Stomach smooth muscle (tissue), 2 donors: ENCODE results near the gene CT47C1.

ENCODE experiments used
- H3K27ac ChIP-seq: one replicate; pipeline ENCODE4 v1.7.0; 2013; ENCODE audit warnings: mild to moderate bottlenecking, low read length, inconsistent platforms
- H3K27me3 ChIP-seq, 2 donors: one replicate each; pipeline ENCODE4 v1.7.0; 2013; ENCODE audit warnings: low read length in 2 of 2; ENCODE audit not compliant: insufficient read depth in 2 of 2, control insufficient read depth in 1 of 2
- H3K36me3 ChIP-seq, 2 donors: one replicate each; pipeline ENCODE4 v1.7.0; 2013; ENCODE audit warnings: low read length in 2 of 2; ENCODE audit not compliant: control insufficient read depth in 2 of 2, insufficient read depth in 2 of 2
- H3K4me1 ChIP-seq: one replicate; pipeline ENCODE4 v1.7.0; 2013; ENCODE audit warnings: low read length; ENCODE audit not compliant: control insufficient read depth, insufficient read depth
- H3K4me3 ChIP-seq, 2 donors: one replicate each; pipeline ENCODE4 v1.7.0; 2013; ENCODE audit warnings: low read length in 2 of 2
- H3K9ac ChIP-seq, 2 donors: one replicate each; pipeline ENCODE4 v1.7.0; 2013; ENCODE audit warnings: low read length in 2 of 2, mild to moderate bottlenecking in 1 of 2
- H3K9me3 ChIP-seq, 2 donors: one replicate each; pipeline ENCODE4 v1.7.0; 2013; ENCODE audit warnings: low read length in 2 of 2; ENCODE audit not compliant: control insufficient read depth in 2 of 2
- donor health status: healthy.
- donor health status: Pancreatic carcinoma.

CT47C1 gene

DNA sequence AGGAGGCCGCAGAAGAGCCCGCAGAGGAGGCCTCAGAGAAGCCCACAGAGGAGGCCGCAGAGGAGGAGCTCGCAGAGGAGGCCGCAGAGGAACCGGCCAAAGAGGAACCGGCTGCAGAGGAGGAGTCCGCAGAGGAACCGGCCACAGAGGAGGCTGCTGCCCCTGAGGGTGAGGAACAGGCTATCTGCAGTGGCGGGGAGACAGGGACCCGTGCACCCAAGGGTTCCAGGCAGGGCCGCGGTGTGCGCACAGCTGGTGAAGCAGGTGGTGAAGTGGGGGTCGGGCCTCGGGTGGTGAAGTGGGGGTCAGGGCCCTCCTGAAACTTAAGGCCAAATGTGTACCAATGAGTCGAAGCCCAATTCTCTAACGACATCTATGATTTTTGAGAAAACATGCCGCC, 1.1 kb downstream of the CT47C1 start:
- no peak overlapping the region for H3K27ac ChIP-seq
- no peaks in the 10 kb centered on the region for H3K4me1 ChIP-seq
- no peak overlapping the region for H3K9ac ChIP-seq
- no peaks in the 10 kb centered on the region for H3K36me3 ChIP-seq
- no peaks in the 10 kb centered on the region for H3K9me3 ChIP-seq
- H3K27me3 ChIP-seq = peaks cover 0 to 9% of the 10 kb centered on the region in 2 donors
- H3K4me3 ChIP-seq = no peak overlapping the region

DNA sequence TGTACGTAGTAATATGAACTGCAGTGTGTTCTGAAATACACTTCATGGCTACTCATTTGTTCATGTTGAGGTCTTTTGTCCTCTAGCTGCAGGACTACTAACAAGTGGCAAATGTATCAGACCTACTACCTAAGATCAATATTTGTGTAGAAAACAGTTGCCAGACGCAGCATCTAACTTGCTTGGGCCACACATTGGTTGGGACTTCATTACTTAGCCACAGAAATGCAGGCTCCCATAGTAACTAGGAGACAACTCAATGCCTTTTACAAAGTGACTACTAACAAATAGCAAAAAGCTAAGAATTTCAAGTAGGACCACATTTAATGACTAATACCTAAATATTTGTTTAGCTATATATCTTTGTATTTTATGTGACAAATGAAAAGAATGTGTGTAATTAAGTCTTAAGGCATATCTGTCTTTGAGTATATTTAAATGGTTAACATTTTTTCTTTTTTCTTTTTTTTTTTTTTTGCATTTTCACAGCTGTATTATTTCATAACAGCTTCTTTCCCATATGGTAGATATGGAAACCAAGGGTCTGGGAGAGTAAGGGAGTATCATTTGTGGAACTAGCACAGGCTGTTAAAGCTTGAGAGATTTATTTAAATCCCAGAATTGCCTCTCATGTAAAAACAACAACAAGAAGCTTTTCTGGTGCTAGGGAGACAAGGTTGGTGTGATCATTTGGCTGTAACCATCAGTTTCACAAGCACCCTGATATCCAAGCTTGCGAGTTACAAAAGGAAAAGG, 2.7 kb downstream of the CT47C1 start:
- H3K36me3 ChIP-seq = no peaks in the 10 kb centered on the region
- no peak overlapping the region for H3K9ac ChIP-seq
- H3K4me3 ChIP-seq = no peak overlapping the region
- H3K27ac ChIP-seq = no peak overlapping the region
- H3K27me3 ChIP-seq = peaks cover 0 to 12% of the 10 kb centered on the region in 2 donors
- H3K9me3 ChIP-seq = no peaks in the 10 kb centered on the region
- H3K4me1 ChIP-seq = no peaks in the 10 kb centered on the region

DNA sequence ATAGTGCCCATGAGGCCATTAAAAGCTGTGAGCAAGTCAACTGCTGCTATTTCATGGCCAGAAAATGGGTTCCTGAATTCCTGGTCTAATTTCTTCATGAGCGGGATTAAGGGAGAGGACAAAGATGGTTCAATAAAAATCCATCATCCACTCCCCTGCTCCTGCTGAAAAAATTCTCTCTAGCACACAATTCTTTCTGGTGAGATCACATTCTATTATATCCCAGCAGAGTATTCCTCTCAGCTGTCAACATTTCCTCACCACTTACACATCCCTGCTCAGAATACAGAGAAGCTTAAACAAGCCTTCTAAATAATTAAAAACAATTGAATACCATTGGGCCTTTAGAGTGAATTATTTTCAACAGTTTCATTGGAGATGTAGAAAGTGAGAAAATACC, 9.5 kb downstream of the CT47C1 start:
- Histone ChIP-seq H3K9ac (no peak overlapping the region), H3K9me3 (no peaks in the 10 kb centered on the region), H3K4me1 (no peaks in the 10 kb centered on the region), H3K4me3 (no peak overlapping the region), H3K27ac (no peak overlapping the region), H3K36me3 (no peaks in the 10 kb centered on the region), H3K27me3 (peaks cover 0 to 6% of the 10 kb centered on the region in 2 donors)

DNA sequence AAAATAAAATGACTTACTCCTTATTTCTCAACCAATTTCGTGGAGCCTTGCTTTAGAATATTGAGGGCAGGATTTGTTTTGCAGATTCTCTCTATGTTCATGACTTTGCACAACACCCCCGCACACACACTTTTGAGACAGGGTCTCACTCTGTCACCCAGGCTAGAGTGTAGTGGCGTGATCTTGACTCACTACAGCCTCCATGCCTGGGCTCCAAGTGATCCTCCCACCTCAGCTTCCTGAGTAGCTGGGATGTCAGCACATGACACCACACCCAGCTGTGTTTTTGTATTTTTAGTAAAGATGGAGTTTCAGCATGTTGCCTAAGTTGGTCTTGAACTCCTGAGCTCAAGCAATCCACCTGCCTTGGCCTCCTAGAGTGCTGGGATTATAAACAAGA, 12.0 kb downstream of the CT47C1 start:
- Histone ChIP-seq H3K4me1 (no peaks in the 10 kb centered on the region), H3K27ac (no peak overlapping the region), H3K36me3 (no peaks in the 10 kb centered on the region), H3K27me3 (peaks cover 0 to 5% of the 10 kb centered on the region in 2 donors), H3K9ac (no peak overlapping the region), H3K4me3 (no peak overlapping the region), H3K9me3 (no peaks in the 10 kb centered on the region)

DNA sequence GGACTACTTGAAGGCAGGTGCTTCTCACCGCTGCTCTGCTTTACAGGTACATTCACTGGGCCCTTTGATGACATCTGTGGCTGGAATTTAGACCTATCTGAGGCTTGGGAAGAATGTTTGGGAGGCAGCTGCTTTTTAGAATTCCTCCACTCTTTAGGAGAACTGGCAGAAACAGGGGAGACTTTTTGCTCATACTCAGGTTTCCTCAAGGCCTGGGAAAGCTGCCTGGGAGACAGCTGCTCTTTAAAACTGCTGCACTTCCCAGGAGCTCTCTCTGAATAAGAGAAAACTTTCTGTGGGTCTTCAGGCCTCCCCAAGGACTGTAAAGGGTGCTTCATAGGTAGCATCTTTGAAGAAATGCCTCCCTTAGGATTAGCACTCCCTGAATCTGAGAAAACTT, 14.3 kb downstream of the CT47C1 start:
- Histone ChIP-seq H3K9ac (no peak overlapping the region), H3K4me1 (no peaks in the 10 kb centered on the region), H3K27ac (no peak overlapping the region), H3K36me3 (no peaks in the 10 kb centered on the region), H3K9me3 (no peaks in the 10 kb centered on the region), H3K4me3 (no peak overlapping the region), H3K27me3 (peaks cover 0 to 5% of the 10 kb centered on the region in 2 donors)

DNA sequence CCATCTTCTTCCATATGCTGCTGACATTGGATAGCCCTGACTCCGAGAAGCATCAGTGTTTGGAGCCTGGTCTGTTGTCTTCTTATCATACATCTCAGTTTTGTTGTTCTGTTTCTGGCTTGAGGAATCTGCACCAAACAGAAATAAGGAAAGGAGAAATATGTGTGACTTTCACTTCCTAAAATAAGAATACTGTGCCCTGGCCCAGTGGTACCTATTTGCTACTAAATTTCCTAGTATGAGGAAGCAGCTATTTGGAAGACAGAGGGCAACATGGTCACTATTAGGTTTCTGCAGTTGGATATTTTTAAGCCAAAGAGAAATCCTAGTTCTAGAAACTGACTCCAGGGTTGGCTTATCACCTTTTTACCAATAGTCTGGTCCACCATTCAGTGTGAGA, 16.8 kb downstream of the CT47C1 start:
- H3K9ac ChIP-seq = no peak overlapping the region
- H3K4me3 ChIP-seq = no peak overlapping the region
- H3K27ac ChIP-seq = no peak overlapping the region
- H3K36me3 ChIP-seq = no peaks in the 10 kb centered on the region
- no peaks in the 10 kb centered on the region for H3K9me3 ChIP-seq
- peaks cover 0 to 5% of the 10 kb centered on the region in 2 donors for H3K27me3 ChIP-seq
- H3K4me1 ChIP-seq = no peaks in the 10 kb centered on the region

DNA sequence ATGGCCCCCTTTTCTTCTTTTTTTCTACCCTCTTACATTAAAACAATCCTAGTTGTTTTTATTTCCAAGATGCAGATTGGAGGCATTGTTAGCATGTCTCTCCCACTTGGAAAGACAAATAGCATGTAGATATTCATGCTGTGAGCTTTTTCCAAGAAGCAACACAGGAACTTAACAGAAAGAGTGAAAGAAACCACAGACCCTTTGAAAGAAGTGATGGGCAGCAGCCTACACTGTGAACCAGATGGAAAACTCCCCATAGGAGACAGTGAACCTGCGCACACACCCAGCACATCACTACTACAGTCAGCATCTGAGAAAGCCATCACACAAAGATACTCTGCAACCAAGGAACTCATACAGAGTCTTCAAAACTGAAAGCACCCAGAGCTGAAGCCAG, 17.8 kb downstream of the CT47C1 start:
- no peaks in the 10 kb centered on the region for H3K9me3 ChIP-seq
- no peak overlapping the region for H3K9ac ChIP-seq
- H3K4me1 ChIP-seq = no peaks in the 10 kb centered on the region
- peaks cover 0 to 5% of the 10 kb centered on the region in 2 donors for H3K27me3 ChIP-seq
- H3K4me3 ChIP-seq = no peak overlapping the region
- no peak overlapping the region for H3K27ac ChIP-seq
- no peaks in the 10 kb centered on the region for H3K36me3 ChIP-seq

DNA sequence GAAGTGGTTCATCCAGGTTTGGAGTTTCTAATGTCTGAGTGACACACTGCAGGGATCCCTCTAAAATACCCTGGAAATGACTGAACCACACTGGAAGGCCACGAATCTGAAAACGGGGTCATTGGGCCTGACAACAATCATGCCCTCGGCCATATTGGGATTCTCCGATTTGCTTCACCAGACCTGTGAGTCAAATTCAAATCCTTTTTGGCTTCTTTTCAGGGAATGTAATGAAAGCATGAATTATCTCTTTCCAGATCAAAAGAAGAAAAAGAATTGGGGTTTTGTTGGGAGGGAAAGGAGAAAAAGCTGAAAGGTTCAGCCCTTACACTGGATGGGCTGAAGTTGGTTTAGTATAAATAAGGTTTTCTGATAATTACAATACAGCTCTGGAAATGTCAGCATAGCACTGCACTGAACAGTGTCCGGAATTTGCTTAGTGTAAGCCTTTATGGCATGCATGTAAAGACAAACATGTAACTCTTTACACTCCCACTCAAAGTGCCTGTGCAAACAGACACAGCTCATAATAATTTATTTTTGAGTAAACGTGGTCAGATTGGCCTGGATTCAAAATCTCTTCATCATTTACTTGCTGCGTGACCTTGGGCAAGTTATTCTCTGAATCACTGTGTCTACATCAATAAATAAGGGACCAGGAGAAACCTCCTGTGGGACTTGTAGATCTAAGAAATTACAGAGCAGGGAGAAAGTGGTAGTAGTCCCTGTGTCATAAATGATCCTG, 21.4 kb downstream of the CT47C1 start:
- Histone ChIP-seq H3K9me3 (no peaks in the 10 kb centered on the region), H3K4me1 (no peaks in the 10 kb centered on the region), H3K36me3 (no peaks in the 10 kb centered on the region), H3K4me3 (no peak overlapping the region), H3K9ac (no peak overlapping the region), H3K27ac (no peak overlapping the region), H3K27me3 (peaks cover 0 to 2% of the 10 kb centered on the region in 2 donors)

DNA sequence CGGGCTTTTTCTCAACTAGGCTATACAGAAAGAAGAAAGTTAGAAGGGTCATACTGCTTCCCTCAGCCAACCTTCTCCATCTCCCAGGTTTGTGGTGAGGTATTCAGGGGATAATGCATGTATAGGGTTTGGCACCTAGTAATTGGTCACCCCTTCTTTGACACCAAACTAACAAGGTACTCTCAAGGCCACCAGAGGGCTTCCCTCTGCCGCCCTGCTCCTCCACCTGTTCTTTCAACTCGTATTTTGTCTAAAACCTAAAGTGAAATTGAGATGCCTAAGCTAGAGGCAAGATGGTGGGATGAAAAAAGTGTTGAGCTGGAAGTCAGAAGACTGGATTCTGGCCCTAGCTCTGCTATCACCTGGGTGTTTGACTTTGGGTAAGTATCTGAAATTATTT, 22.0 kb downstream of the CT47C1 start:
- Histone ChIP-seq H3K36me3 (no peaks in the 10 kb centered on the region), H3K4me1 (no peaks in the 10 kb centered on the region), H3K9ac (no peak overlapping the region), H3K27me3 (no peaks in the 10 kb centered on the region), H3K27ac (no peak overlapping the region), H3K4me3 (no peak overlapping the region), H3K9me3 (no peaks in the 10 kb centered on the region)

DNA sequence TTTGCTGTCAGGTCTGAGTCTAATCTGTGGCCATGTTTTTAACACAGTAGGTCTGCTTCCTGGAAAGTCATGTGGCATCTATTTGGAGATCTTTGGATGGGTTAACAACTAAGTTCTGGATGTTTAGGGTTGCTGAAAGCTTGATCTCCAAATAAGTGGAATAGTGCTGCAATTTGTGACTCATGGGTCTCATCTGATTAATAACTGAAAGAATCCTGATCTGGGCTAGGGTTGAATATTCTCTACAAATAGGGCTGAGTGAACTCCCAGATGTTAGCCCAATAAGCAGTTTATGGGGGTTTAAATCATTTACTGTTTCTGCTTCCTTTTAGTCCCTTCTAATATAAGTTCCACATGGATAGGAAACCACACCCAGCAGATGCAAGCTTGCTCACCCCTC, 23.1 kb downstream of the CT47C1 start:
- H3K9me3 ChIP-seq = no peaks in the 10 kb centered on the region
- no peaks in the 10 kb centered on the region for H3K36me3 ChIP-seq
- H3K27me3 ChIP-seq = no peaks in the 10 kb centered on the region
- H3K9ac ChIP-seq = no peak overlapping the region
- no peak overlapping the region for H3K4me3 ChIP-seq
- no peaks in the 10 kb centered on the region for H3K4me1 ChIP-seq
- no peak overlapping the region for H3K27ac ChIP-seq

DNA sequence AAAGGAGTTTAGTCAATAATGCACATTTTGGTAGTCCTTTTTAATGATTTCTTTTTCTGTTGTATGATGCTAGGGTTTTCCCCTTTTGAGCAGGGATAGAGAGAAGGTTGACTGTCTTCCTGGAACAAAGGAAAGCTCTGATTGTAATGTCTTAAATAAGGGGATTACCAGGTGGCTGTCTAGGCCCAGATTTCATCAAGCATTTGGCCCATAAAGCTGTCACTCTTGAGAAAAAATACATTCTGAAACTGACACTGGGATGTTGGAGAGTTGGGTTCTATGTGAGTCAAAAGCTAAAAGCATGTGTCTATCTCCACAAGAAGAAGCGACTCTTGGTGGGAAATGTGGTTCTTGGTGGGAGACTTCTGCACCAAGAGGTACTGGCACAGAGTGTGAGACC, 28.4 kb downstream of the CT47C1 start:
- Histone ChIP-seq H3K9me3 (no peaks in the 10 kb centered on the region), H3K4me3 (no peak overlapping the region), H3K27ac (no peak overlapping the region), H3K36me3 (no peaks in the 10 kb centered on the region), H3K9ac (no peak overlapping the region), H3K4me1 (no peaks in the 10 kb centered on the region), H3K27me3 (peaks cover 0 to 2% of the 10 kb centered on the region in 2 donors)
